Measurements from ENCODE around the gene GNA14.
A peak's percentile ranks its signal among the peaks of the same experiment; 100 is the strongest.
"Not testable (repeated sequence)": the region's sequence is repeated elsewhere in the genome, so short reads cannot be mapped to it uniquely, and the experiment has no call there.

GNA14 gene

DNA sequence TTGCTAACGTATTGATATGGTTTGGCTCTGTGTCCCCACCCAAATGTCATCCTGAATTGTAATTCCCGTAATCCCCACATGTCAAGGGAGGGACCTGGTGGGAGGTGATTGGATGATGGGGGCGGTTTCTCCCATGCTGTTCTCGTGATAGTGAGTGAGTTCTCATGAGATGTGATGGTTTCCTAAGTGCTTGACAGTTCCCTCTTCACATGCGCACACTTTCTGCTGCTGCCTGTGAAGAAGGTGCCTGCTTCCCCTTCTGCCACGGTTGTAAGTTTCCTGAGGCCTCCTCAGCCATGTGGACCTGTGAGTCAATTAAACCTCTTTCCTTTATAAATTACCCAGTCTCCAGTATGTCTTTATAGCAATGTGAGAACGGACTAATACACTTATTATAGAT lies 207.0 kb downstream of the GNA14 start:
- peak overlapping the region; percentile 92 for H3K27ac ChIP-seq (ENCODE audit: low read depth, low read length)
- not testable (repeated sequence) for H3K9ac ChIP-seq (ENCODE audit: low read depth, low read length); H3K27me3 ChIP-seq (ENCODE audit: control insufficient read depth, insufficient read depth, low read length); H3K4me3 ChIP-seq (ENCODE audit: low read depth, low read length); H3K9me3 ChIP-seq (ENCODE audit: control insufficient read depth, insufficient read depth, low read length); H3K36me3 ChIP-seq (ENCODE audit: control insufficient read depth, insufficient read depth, low read length)
- H3K4me1 ChIP-seq (ENCODE audit: control insufficient read depth, insufficient read depth, low read length) = peaks cover 15% of the 10 kb centered on the region

DNA sequence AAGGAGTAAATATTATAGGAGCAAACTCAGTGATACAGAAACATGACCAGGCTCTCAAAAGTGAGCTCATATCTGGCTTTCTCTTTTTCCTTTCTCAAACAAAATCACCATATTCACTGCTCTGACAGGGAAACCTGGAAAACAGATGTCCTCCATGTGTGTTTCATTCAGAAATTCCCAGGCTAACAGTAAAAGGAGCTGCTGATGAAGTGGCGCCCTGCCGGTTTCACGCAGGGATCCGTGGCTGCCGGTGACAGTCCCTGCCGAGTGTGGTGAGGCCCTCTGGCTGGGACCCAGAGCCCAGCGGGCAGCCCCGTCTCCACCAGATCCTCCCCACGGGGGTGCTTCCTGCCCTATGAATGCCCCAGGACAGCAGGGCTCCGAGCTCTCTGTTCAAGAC lies 208.1 kb downstream of the GNA14 start:
- H3K27ac ChIP-seq (ENCODE audit: low read depth, low read length) = peak overlapping the region; percentile 92
- H3K9me3 ChIP-seq (ENCODE audit: control insufficient read depth, insufficient read depth, low read length) = no peaks in the 10 kb centered on the region
- no peaks in the 10 kb centered on the region for H3K36me3 ChIP-seq (ENCODE audit: control insufficient read depth, insufficient read depth, low read length)
- H3K4me3 ChIP-seq (ENCODE audit: low read depth, low read length) = peak overlapping the region; percentile 5; the same call in 1 of the 2 replicates
- no peaks in the 10 kb centered on the region for H3K27me3 ChIP-seq (ENCODE audit: control insufficient read depth, insufficient read depth, low read length)
- no peak overlapping the region for H3K9ac ChIP-seq (ENCODE audit: low read depth, low read length)
- H3K4me1 ChIP-seq (ENCODE audit: control insufficient read depth, insufficient read depth, low read length) = peaks cover 15% of the 10 kb centered on the region

- Histone ChIP-seq H3K27me3 (ENCODE audit: control insufficient read depth, insufficient read depth, low read length) (no peaks in the 10 kb centered on the region), H3K4me1 (ENCODE audit: control insufficient read depth, insufficient read depth, low read length) (peaks cover 18% of the 10 kb centered on the region), H3K27ac (ENCODE audit: low read depth, low read length) (no peak overlapping the region), H3K36me3 (ENCODE audit: control insufficient read depth, insufficient read depth, low read length) (no peaks in the 10 kb centered on the region), H3K9ac (ENCODE audit: low read depth, low read length) (no peak overlapping the region), H3K9me3 (ENCODE audit: control insufficient read depth, insufficient read depth, low read length) (no peaks in the 10 kb centered on the region), H3K4me3 (ENCODE audit: low read depth, low read length) (no peak overlapping the region)
Observed at GRCh38 chr9:77438653-77439052, 209.5 kb downstream of the GNA14 start.

DNA sequence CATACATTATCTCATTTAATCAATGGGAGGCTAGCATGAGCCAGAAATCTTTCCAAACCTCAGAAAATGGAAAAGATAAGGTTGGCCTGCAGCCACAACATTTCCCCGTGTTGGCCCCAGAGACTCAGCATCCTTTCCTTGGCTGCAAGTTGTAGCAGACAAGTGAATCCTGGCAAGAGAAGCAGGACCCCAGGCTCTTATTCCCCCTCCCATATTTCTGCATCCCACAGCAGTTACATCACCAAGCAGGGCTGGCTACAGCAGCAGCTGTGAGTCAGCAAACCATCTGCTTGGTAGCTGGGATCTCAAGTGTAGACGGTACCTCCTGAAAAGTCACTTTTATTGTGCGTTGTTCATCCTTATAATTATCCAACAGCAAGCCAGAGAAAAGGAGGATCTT lies 212.4 kb downstream of the GNA14 start:
- Histone ChIP-seq H3K4me1 (ENCODE audit: control insufficient read depth, insufficient read depth, low read length) (peaks cover 14% of the 10 kb centered on the region), H3K9me3 (ENCODE audit: control insufficient read depth, insufficient read depth, low read length) (no peaks in the 10 kb centered on the region), H3K27ac (ENCODE audit: low read depth, low read length) (no peak overlapping the region), H3K9ac (ENCODE audit: low read depth, low read length) (no peak overlapping the region), H3K27me3 (ENCODE audit: control insufficient read depth, insufficient read depth, low read length) (no peaks in the 10 kb centered on the region), H3K4me3 (ENCODE audit: low read depth, low read length) (no peak overlapping the region), H3K36me3 (ENCODE audit: control insufficient read depth, insufficient read depth, low read length) (no peaks in the 10 kb centered on the region)

GRCh38 chr9:77435277-77435676 lies 212.8 kb downstream of the GNA14 start:
- Histone ChIP-seq H3K27me3 (ENCODE audit: control insufficient read depth, insufficient read depth, low read length) (no peaks in the 10 kb centered on the region), H3K4me1 (ENCODE audit: control insufficient read depth, insufficient read depth, low read length) (peaks cover 11% of the 10 kb centered on the region), H3K9ac (ENCODE audit: low read depth, low read length) (no peak overlapping the region), H3K36me3 (ENCODE audit: control insufficient read depth, insufficient read depth, low read length) (no peaks in the 10 kb centered on the region), H3K27ac (ENCODE audit: low read depth, low read length) (no peak overlapping the region), H3K9me3 (ENCODE audit: control insufficient read depth, insufficient read depth, low read length) (no peaks in the 10 kb centered on the region), H3K4me3 (ENCODE audit: low read depth, low read length) (no peak overlapping the region)

DNA sequence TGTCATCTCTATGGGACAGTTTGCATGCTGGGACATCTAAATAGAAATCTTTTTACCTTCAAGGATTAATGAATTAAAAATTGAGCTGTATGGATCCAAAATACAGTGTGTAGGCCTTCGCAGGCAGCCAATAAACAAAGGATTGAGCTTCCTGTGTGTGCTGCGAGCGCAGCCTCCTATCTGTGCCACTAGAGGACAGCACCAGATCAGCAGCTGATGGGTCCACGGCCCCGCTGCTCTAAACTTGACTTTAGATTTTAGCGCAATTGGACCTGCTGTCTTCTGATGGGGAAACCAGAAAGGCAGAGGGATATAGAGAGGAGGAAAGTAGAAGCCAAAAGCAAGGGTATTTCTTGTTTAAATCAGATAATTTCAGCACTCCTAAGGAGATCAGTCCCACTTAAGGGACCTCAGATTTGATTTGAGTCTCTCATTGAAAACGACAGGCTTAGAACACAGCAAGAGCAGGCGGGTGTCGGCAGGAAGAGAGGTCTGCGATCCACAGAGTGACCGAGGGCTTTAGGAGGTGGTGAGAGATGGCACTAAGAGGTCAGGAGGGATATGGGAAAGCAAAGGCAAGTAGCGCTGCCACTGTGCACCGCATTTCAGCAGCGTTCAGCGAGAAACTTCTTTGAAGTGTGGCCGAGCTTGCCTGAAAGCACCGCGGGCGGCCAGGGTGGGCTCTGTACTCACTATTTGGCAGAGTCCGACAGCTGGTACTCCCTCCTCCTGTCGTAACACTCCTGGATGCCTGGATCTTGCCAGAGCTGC lies 214.3 kb downstream of the GNA14 start:
- peaks cover 3% of the 10 kb centered on the region; the same call in 1 of the 2 replicates for H3K4me1 ChIP-seq (ENCODE audit: control insufficient read depth, insufficient read depth, low read length)
- no peaks in the 10 kb centered on the region for H3K36me3 ChIP-seq (ENCODE audit: control insufficient read depth, insufficient read depth, low read length)
- no peak overlapping the region for H3K27ac ChIP-seq (ENCODE audit: low read depth, low read length)
- H3K4me3 ChIP-seq (ENCODE audit: low read depth, low read length) = no peak overlapping the region
- H3K27me3 ChIP-seq (ENCODE audit: control insufficient read depth, insufficient read depth, low read length) = no peaks in the 10 kb centered on the region
- no peak overlapping the region for H3K9ac ChIP-seq (ENCODE audit: low read depth, low read length)
- H3K9me3 ChIP-seq (ENCODE audit: control insufficient read depth, insufficient read depth, low read length) = no peaks in the 10 kb centered on the region

DNA sequence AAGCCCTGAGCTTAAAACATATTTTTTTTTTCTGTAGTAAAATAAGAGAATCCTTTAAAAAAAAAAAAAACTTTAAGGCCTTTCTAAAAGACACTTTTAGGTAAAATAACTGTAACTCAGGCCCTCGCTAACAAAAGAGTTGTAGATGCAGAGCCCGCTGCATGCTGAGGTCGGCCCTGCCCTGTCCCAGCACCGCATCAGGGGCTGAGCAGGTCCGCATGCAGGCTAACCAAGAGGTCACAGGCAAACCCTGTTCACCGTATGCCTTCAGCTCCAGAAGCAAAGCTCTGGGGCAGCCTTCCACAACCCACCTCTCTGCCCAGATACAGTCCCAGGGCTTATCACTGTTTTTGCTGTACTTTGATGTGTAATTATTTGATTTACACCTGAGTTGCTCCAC lies 216.1 kb downstream of the GNA14 start:
- no peaks in the 10 kb centered on the region for H3K27me3 ChIP-seq (ENCODE audit: control insufficient read depth, insufficient read depth, low read length)
- no peak overlapping the region for H3K4me3 ChIP-seq (ENCODE audit: low read depth, low read length)
- H3K36me3 ChIP-seq (ENCODE audit: control insufficient read depth, insufficient read depth, low read length) = no peaks in the 10 kb centered on the region; the same call in 1 of the 2 replicates
- peaks cover 3% of the 10 kb centered on the region; the same call in 1 of the 2 replicates for H3K4me1 ChIP-seq (ENCODE audit: control insufficient read depth, insufficient read depth, low read length)
- no peak overlapping the region for H3K27ac ChIP-seq (ENCODE audit: low read depth, low read length)
- no peak overlapping the region for H3K9ac ChIP-seq (ENCODE audit: low read depth, low read length)
- no peaks in the 10 kb centered on the region for H3K9me3 ChIP-seq (ENCODE audit: control insufficient read depth, insufficient read depth, low read length)

- Histone ChIP-seq H3K27me3 (ENCODE audit: control insufficient read depth, insufficient read depth, low read length) (no peaks in the 10 kb centered on the region), H3K27ac (ENCODE audit: low read depth, low read length) (no peak overlapping the region), H3K4me3 (ENCODE audit: low read depth, low read length) (no peak overlapping the region), H3K9me3 (ENCODE audit: control insufficient read depth, insufficient read depth, low read length) (no peaks in the 10 kb centered on the region), H3K4me1 (ENCODE audit: control insufficient read depth, insufficient read depth, low read length) (peaks cover 3% of the 10 kb centered on the region; the same call in 1 of the 2 replicates), H3K36me3 (ENCODE audit: control insufficient read depth, insufficient read depth, low read length) (no peaks in the 10 kb centered on the region; the same call in 1 of the 2 replicates), H3K9ac (ENCODE audit: low read depth, low read length) (no peak overlapping the region)
Observed at GRCh38 chr9:77429928-77430327, 218.2 kb downstream of the GNA14 start.

DNA sequence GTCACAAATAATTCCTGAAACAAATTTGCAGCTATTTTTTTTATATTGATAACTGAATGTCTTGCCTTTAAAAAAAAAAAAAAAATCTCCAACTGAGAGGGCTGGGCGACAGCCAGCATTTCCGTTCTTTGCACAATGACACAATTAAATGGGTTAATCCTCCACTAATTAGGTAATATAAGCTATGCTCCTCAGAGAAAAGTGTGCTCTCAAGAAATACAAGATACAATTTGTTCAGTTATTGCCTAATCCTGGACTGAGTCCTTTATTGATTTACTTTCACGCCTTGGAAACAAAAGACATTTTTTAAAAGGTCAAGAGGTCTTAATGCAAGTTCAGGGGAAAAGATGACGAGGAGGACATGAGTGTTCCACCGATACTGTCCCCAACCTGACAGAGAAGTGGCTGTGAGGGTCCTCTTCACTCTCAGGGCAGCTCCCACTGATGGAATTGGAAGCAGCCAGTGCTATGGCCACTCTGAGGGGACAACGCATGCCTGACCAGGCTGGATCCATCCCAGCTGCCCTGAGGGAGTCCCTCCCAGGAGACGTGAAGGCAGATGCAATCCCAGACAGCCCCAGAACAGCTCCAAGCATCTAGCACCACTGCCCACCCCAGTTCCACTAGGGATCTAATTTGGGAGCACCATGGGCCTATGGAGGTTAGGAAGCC lies 220.7 kb downstream of the GNA14 start:
- Histone ChIP-seq H3K9ac (ENCODE audit: low read depth, low read length) (no peak overlapping the region), H3K4me1 (ENCODE audit: control insufficient read depth, insufficient read depth, low read length) (no peaks in the 10 kb centered on the region), H3K27me3 (ENCODE audit: control insufficient read depth, insufficient read depth, low read length) (no peaks in the 10 kb centered on the region), H3K36me3 (ENCODE audit: control insufficient read depth, insufficient read depth, low read length) (peaks cover 5% of the 10 kb centered on the region; the same call in 1 of the 2 replicates), H3K9me3 (ENCODE audit: control insufficient read depth, insufficient read depth, low read length) (no peaks in the 10 kb centered on the region), H3K4me3 (ENCODE audit: low read depth, low read length) (no peak overlapping the region), H3K27ac (ENCODE audit: low read depth, low read length) (no peak overlapping the region)

DNA sequence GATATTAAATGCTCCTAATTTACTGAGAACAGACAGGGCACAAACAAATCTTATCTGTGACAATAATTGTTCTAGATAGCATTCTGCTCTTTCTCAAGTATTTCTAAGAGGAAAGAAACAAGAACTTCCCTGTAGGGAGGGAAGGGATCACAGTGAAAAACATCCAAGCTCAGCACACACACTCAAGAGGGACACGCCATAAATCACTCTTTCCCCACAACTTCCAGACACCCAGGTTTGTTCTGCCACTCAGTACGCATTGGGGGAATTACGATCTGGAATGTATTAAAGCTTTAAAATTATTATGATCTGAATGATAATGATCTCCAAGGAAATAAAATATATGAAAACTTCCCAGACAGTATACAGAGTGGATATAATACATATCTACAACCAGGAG lies 221.4 kb downstream of the GNA14 start:
- no peaks in the 10 kb centered on the region for H3K9me3 ChIP-seq (ENCODE audit: control insufficient read depth, insufficient read depth, low read length)
- peaks cover 10% of the 10 kb centered on the region; the same call in 1 of the 2 replicates for H3K36me3 ChIP-seq (ENCODE audit: control insufficient read depth, insufficient read depth, low read length)
- no peak overlapping the region for H3K27ac ChIP-seq (ENCODE audit: low read depth, low read length)
- no peaks in the 10 kb centered on the region for H3K27me3 ChIP-seq (ENCODE audit: control insufficient read depth, insufficient read depth, low read length)
- no peak overlapping the region for H3K9ac ChIP-seq (ENCODE audit: low read depth, low read length)
- no peak overlapping the region for H3K4me3 ChIP-seq (ENCODE audit: low read depth, low read length)
- no peaks in the 10 kb centered on the region for H3K4me1 ChIP-seq (ENCODE audit: control insufficient read depth, insufficient read depth, low read length)

DNA sequence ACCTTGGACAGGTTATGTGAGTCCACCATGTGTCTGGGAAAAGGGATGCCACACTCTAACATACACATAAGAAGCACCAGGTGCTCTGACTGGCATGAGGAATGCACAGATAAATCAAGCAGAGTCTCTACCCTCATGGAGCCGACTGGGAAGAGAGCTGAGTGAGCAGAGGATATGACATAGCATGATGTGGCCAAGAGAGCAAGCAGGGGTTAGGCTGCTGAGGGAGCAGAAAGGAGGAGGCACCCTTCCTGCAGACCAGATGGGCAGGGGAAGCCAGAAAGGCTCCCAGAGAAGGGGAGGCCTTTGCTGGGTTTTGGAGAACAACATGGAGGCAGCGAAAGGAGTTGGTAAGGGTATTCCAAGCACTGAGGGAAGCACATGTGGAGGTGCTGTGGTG lies 223.1 kb downstream of the GNA14 start:
- H3K4me1 ChIP-seq (ENCODE audit: control insufficient read depth, insufficient read depth, low read length) = no peaks in the 10 kb centered on the region
- H3K9me3 ChIP-seq (ENCODE audit: control insufficient read depth, insufficient read depth, low read length) = no peaks in the 10 kb centered on the region
- H3K9ac ChIP-seq (ENCODE audit: low read depth, low read length) = no peak overlapping the region
- peaks cover 10% of the 10 kb centered on the region; the same call in 1 of the 2 replicates for H3K36me3 ChIP-seq (ENCODE audit: control insufficient read depth, insufficient read depth, low read length)
- no peak overlapping the region for H3K4me3 ChIP-seq (ENCODE audit: low read depth, low read length)
- no peak overlapping the region for H3K27ac ChIP-seq (ENCODE audit: low read depth, low read length)
- H3K27me3 ChIP-seq (ENCODE audit: control insufficient read depth, insufficient read depth, low read length) = no peaks in the 10 kb centered on the region
